VCaP (cell line): ENCODE measurements around the gene GSC2.

Source experiments
- H3K27ac ChIP-seq: fragments of 450-650 bp; 2 replicates; pipeline ENCODE4 v1.5.1; 2017
- TF ChIP-seq, protein P1 (sequence below): fragments of 450-650 bp; conservative IDR thresholded peaks from 2 replicates; pipeline ENCODE4 v1.5.1; 2017; ENCODE audit warnings: mild to moderate bottlenecking, moderate library complexity

Gene GSC2

DNA sequence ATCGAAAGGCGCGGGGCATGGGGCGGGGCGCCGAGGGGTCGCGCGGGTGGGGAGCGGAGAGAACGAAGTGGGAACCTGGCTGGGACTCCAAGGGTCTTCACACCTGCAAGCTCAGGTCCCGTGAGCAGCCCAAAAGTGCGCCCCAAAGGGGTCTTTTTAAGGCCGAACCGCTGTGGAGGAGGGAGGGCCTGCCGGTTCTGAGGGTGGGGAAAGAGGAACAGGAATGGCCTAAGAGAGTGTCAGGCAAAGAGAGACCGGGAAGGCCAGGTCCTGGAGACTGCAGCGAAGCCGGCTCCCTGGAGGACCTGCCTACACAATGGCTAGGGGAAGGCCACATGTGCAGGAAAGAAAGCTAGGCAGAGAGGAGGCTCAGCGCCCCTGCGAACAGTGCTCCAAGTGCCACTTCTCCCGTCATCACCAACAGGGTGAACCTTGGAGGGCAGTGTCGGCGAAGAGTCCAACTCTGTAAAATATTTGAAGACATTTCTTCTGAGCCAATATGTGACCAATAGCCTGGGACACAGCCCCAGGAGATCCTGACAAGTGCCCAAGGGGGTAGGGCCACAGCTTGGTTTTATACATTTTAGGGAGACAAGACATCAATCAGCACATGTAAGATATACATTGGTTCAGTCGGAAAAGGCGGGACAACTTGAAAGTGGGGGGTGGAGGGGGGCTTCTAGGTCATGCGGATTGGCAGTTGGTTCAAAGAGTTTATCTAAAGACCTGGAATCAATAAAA is 27.2 kb downstream of the GSC2 start:
- TF ChIP-seq, protein P1, sequence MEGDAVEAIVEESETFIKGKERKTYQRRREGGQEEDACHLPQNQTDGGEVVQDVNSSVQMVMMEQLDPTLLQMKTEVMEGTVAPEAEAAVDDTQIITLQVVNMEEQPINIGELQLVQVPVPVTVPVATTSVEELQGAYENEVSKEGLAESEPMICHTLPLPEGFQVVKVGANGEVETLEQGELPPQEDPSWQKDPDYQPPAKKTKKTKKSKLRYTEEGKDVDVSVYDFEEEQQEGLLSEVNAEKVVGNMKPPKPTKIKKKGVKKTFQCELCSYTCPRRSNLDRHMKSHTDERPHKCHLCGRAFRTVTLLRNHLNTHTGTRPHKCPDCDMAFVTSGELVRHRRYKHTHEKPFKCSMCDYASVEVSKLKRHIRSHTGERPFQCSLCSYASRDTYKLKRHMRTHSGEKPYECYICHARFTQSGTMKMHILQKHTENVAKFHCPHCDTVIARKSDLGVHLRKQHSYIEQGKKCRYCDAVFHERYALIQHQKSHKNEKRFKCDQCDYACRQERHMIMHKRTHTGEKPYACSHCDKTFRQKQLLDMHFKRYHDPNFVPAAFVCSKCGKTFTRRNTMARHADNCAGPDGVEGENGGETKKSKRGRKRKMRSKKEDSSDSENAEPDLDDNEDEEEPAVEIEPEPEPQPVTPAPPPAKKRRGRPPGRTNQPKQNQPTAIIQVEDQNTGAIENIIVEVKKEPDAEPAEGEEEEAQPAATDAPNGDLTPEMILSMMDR: no peak
- peak overlapping the region; percentile 95 for H3K27ac ChIP-seq

DNA sequence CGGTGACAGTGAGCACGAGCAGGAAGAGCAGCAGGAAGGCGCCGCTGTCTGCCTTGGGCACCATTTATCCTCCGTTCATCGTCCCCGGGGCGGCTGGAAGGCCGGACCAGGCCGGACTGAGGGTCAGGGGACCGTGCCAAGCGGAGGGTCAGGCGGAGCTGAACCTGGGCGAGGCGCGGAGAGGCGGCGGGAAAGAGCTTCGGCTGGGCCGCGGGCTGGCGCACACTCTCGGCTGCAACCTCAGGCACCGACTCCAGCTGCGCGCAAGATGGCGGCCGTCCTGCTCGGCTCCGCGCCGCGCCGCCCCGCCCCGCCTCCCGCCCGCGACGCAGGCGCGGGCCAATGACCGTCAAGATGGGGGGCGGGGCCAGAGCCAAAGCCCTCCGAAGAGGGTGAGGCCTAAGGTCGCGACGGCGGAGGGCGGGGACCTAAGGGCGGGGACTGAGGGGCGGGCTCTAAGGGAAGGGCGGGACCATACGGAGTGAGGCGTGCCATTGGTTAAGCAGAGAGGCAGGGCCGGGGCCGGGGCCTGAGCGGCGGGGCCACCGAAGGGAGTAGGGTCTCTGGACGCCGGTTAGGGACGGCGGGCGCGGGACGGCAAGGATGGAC is 27.8 kb downstream of the GSC2 start, which contains the start of gene DGCR2:
DGCR2 (minus strand) TSS at position 270 of the 609 bp plus-strand sequence; CDS start at position 64, 206 bp downstream.
- peak within 1 kb of the TSS; percentile 95 for H3K27ac ChIP-seq

DNA sequence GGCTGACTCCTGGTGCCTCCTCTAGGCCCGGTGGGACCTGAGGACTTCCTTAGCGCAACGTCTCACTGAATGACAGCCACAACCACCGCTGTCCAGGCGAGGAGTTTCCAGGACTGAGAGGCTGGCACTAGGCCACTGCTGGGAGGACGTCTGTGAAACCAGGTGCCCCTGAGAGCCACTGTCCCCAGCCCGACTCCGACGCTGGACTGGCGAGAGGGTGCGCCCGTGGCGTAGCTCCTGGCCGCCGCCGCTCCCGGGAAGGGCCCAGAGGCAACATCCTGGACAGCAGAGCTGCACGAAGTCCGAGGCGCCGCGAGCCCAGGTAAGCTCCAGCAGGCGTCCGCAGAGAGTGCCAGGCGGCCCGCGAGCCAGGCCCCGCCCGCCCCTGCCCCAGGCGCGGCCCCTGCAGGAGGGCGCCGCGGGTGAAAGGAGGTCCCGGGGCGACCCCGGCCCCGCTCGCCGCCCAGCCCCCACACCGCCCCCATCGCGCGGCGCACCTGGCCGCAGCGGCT is 28.4 kb downstream of the GSC2 start:
- TF ChIP-seq, protein P1: no peak
- H3K27ac ChIP-seq: peak overlapping the region; percentile 95

More for the DNA sequence above, 27.8 kb downstream of the GSC2 start, which contains the start of gene DGCR2:
- TF ChIP-seq, protein P1: no peak

DNA sequence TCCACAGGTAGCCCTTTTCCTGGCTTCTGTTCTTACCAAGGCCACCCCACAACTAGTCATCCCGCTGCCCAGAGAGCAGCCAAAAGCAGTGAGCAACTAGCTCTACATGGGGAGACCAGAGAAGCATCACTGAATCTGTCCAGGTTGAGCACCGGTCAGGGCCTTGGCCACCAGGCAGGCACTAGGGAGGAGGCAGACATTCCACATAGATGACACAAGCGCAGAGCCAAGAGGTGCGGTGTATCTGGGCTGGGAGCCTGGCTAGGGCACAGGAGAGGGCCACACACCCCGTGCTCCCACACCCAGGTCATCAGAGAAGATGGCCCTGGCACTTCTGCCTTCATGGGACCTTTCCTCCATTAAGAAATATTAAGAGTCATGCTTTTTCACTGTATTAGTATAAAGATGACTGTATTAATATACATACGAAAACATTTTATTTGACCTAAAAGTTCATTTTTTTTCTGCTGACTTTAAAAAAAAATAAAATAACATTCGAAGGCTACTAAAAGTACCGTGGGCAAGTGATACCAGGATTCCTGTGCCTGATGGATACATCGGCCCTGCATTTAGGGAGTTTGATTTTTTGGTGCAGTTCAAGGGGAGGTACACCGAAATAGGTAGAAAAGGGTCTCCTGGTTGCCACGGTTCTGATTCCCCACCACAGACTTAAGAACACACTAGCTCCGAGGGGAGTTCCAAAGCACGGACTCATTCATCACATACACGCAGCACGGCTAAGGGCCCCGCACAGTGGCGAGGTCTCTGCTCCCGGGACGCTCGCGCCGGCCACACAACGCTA is 29.1 kb downstream of the GSC2 start:
- TF ChIP-seq, protein P1: no peak
- H3K27ac ChIP-seq: peak overlapping the region; percentile 95

DNA sequence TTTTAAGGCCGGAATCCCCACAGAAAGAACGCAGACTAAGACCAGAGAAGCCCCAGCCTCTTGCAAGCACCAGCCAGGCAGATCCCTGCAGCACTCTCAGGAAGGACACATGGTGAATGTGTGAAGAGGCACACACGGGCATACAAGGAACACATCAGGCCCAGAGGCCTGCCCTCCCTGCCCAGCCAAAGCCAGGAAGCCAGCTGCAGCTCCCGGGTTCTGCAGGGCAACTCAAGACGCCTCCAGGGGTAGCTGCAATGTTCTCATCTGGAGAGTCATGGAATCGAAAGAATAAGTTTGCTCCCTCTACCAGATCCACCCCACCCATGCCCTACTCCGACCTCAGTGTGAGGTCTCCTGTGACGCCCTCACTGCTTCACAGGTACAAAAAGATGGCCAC is 30.1 kb downstream of the GSC2 start:
- peak overlapping the region; percentile 95; the same call in 1 of the 2 replicates for H3K27ac ChIP-seq

DNA sequence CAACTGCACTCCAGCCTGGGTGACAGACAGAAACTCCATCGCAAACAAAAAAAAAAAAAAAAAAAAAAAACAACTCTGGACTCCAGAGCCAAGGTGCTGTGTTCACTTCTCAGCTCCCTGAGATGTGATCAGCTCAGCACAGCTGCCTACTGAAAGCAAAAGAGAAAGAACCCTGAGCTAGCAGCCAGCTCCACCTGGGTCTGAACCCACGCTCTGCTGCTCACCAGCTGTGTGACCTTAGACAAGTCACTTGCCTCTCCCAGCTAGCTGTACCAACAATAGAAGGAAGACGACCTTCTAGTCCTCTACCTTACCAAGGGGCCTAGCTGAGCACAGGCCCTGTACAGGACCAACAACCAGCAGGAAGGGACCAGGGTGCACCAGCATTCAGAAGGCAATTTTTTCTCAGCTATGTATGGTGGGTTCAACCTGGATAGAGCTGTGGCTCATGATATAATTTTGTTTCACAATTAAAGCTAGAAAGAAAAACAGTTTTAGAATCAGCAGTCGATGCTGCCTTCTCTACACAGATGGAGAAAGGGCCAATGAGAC is 31.7 kb downstream of the GSC2 start:
- TF ChIP-seq, protein P1: no peak
- no peak overlapping the region; the same call in 1 of the 2 replicates for H3K27ac ChIP-seq

More for the DNA sequence above, 30.1 kb downstream of the GSC2 start:
- TF ChIP-seq, protein P1: no peak

DNA sequence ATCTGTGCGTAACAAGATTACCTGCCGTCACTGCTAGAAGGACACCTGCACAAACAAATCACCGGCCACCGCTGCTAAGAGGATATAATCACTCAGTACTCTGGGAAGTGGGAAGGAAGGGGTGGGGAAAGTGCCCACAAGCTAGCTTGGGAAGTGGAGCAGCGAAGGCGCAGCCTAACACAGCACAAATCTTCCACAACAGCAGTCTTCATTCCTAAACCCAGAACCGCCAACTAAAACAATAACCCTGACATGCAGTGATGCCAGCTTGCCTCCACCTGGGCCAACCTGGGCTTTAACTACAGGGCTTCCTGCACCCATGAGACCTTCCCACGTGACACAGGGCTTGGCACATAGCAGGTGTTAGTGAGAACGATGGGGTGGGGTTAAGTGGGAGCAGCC is 33.0 kb downstream of the GSC2 start:
- H3K27ac ChIP-seq: no peak overlapping the region

More for the DNA sequence above, 33.0 kb downstream of the GSC2 start:
- TF ChIP-seq, protein P1: no peak
